H1 (cell line): ENCODE results near the gene DUS1L. TPM values are rescaled to one million over a fixed set of nuclear protein-coding genes. Genes with fewer than 3 reads are reported as not detected.

Source experiments
- CTCF ChIA-PET: fragments of 300-600 bp; sonication (Branson Sonifier 250); formaldehyde crosslinking; loops from one replicate; lab custom pipeline; 2021; ENCODE audit not compliant: partially characterized antibody; lab: Charles Lee
- POLR2A ChIA-PET: fragments of 300-600 bp; sonication (Branson Sonifier 250); formaldehyde crosslinking; loops from one replicate; lab custom pipeline; 2021; ENCODE audit warnings: inconsistent platforms; ENCODE audit not compliant: partially characterized antibody; lab: Charles Lee
- DNase-seq, 2 experiments: peaks; one replicate each; pipeline versions ENCODE4 v3.0.0 to v3.0.0-alpha.2; 2010 to 2022; ENCODE audit warnings: low spot score in 2 of 2, low read depth in 1 of 2, mixed read lengths in 1 of 2
- FAIRE-seq: peaks from 2 replicates; lab custom pipeline; 2011; peaks lifted over from hg19 to GRCh38; lab: Jason Lieb, UNC
- H2AFZ ChIP-seq: 2 replicates; pipeline ENCODE4 v1.8.1; 2012; ENCODE audit warnings: low read length, inconsistent platforms
- H2AK5ac ChIP-seq: 2 replicates; pipeline ENCODE4 v1.6.1; 2013; ENCODE audit warnings: low read depth, low read length
- H2BK120ac ChIP-seq: replicated peaks from 2 replicates; pipeline ENCODE3; 2013; ENCODE audit warnings: low read depth, low read length, inconsistent platforms
- H2BK12ac ChIP-seq: 2 replicates; pipeline ENCODE4 v1.6.1; 2013; ENCODE audit warnings: low read depth, low read length
- H2BK15ac ChIP-seq: 2 replicates; pipeline ENCODE4 v1.6.1; 2013; ENCODE audit warnings: low read length
- H2BK20ac ChIP-seq: 2 replicates; pipeline ENCODE4 v1.6.1; 2013; ENCODE audit warnings: low read length
- H2BK5ac ChIP-seq: 2 replicates; pipeline ENCODE4 v1.6.1; 2013; ENCODE audit warnings: low read depth, low read length
- H3K14ac ChIP-seq: 2 replicates; pipeline ENCODE4 v1.6.1; 2013; ENCODE audit warnings: inconsistent platforms; ENCODE audit not compliant: insufficient read length
- H3K18ac ChIP-seq: 2 replicates; pipeline ENCODE4 v1.6.1; 2013; ENCODE audit warnings: low read length; ENCODE audit errors: extremely low read depth
- H3K23ac ChIP-seq: 2 replicates; pipeline ENCODE4 v1.6.1; 2013; ENCODE audit warnings: inconsistent platforms; ENCODE audit not compliant: insufficient read length
- H3K23me2 ChIP-seq: 2 replicates; pipeline ENCODE4 v1.6.1; 2013; ENCODE audit warnings: low read depth, low read length
- H3K27ac ChIP-seq: 2 replicates; pipeline ENCODE4 v1.6.1; 2011; ENCODE audit warnings: low read depth, low read length, inconsistent platforms
- H3K27me3 ChIP-seq, 4 experiments: replicated peaks in 1 of 4; 1 replicate in 1 of 4; 2 replicates in 3 of 4; pipeline versions ENCODE4 v1.6.1 to v1.8.1; 2011 to 2013; ENCODE audit warnings: low read length in 3 of 4, mild to moderate bottlenecking in 3 of 4, inconsistent platforms in 2 of 4, mixed read lengths in 2 of 4, moderate library complexity in 1 of 4; ENCODE audit not compliant: control insufficient read depth in 3 of 4, insufficient read depth in 3 of 4; ENCODE audit errors: extremely low read depth in 1 of 4
- H3K36me3 ChIP-seq, 4 experiments: 2 replicates each; pipeline versions ENCODE4 v1.6.1 to v1.8.1; 2011 to 2013; ENCODE audit warnings: mild to moderate bottlenecking in 4 of 4, low read length in 3 of 4, moderate library complexity in 2 of 4, control low read depth in 1 of 4, inconsistent platforms in 1 of 4; ENCODE audit not compliant: insufficient read depth in 4 of 4, control insufficient read depth in 2 of 4
- H3K4ac ChIP-seq: replicated peaks from 2 replicates; pipeline ENCODE3; 2013; ENCODE audit warnings: low read length, low read depth, mixed read lengths, inconsistent platforms; ENCODE audit not compliant: insufficient read length
- H3K4me1 ChIP-seq, 4 experiments: replicated peaks in 1 of 4; 1 replicate in 1 of 4; 2 replicates in 3 of 4; pipeline versions ENCODE4 v1.6.1 to v1.8.1; 2011 to 2013; ENCODE audit warnings: low read length in 3 of 4, inconsistent platforms in 2 of 4, mixed read lengths in 1 of 4; ENCODE audit not compliant: insufficient read depth in 4 of 4, control insufficient read depth in 3 of 4
- H3K4me2 ChIP-seq, 2 experiments: 2 replicates each; pipeline versions ENCODE4 v1.6.1 to v1.8.1; 2011 to 2013; ENCODE audit warnings: low read depth in 2 of 2, low read length in 2 of 2, control low read depth in 1 of 2, inconsistent platforms in 1 of 2, mild to moderate bottlenecking in 1 of 2; ENCODE audit not compliant: insufficient read depth in 1 of 2
- H3K4me3 ChIP-seq, 4 experiments: fragments of 200-600, 300-600 bp in 1 of 4; sonication (generic), shearing (Covaris generic), sonication (Bioruptor Twin) in 1 of 4; 2 replicates each; pipeline versions ENCODE4 v1.5.1 to v1.8.1; 2011 to 2016; ENCODE audit warnings: low read length in 4 of 4, low read depth in 3 of 4, control low read depth in 2 of 4, inconsistent platforms in 2 of 4, mild to moderate bottlenecking in 2 of 4, mixed read lengths in 1 of 4, moderate library complexity in 1 of 4; ENCODE audit not compliant: insufficient read depth in 2 of 4; ENCODE audit errors: extremely low read depth in 1 of 4
- H3K56ac ChIP-seq: replicated peaks from 2 replicates; pipeline ENCODE3; 2013; ENCODE audit warnings: low read depth, mild to moderate bottlenecking, mixed read lengths, low read length, inconsistent platforms; ENCODE audit not compliant: insufficient read length
- H3K79me1 ChIP-seq: 2 replicates; pipeline ENCODE4 v1.6.1; 2013; ENCODE audit warnings: low read depth, low read length, control low read depth
- H3K79me2 ChIP-seq, 2 experiments: 2 replicates each; pipeline versions ENCODE4 v1.6.1 to v1.8.1; 2012 to 2013; ENCODE audit warnings: low read length in 2 of 2, mild to moderate bottlenecking in 2 of 2, inconsistent platforms in 1 of 2; ENCODE audit not compliant: insufficient read depth in 2 of 2, control insufficient read depth in 1 of 2
- H3K9ac ChIP-seq, 4 experiments: replicated peaks in 1 of 4; 1 replicate in 1 of 4; 2 replicates in 3 of 4; pipeline versions ENCODE4 v1.6.1 to v1.8.1; 2011 to 2013; ENCODE audit warnings: low read depth in 3 of 4, low read length in 3 of 4, control low read depth in 2 of 4, mild to moderate bottlenecking in 2 of 4, moderate library complexity in 2 of 4, inconsistent platforms in 1 of 4; ENCODE audit errors: extremely low read depth in 1 of 4
- H3K9me3 ChIP-seq, 2 experiments: 2 replicates each; pipeline versions ENCODE4 v1.6.1 to v1.8.1; 2012 to 2013; ENCODE audit warnings: mild to moderate bottlenecking in 2 of 2, moderate library complexity in 2 of 2, control low read depth in 1 of 2, inconsistent platforms in 1 of 2, low read depth in 1 of 2, low read length in 1 of 2, mixed read lengths in 1 of 2; ENCODE audit not compliant: insufficient read depth in 2 of 2
- H4K20me1 ChIP-seq, 2 experiments: replicated peaks in 1 of 2; 2 replicates each; pipeline versions ENCODE3 to v1.8.1; 2011 to 2013; ENCODE audit warnings: inconsistent platforms in 2 of 2, low read length in 2 of 2, mild to moderate bottlenecking in 1 of 2; ENCODE audit not compliant: insufficient read depth in 2 of 2, control insufficient read depth in 1 of 2
- H4K5ac ChIP-seq: 2 replicates; pipeline ENCODE4 v1.6.1; 2013; ENCODE audit warnings: low read length, low read depth, mixed read lengths, inconsistent platforms; ENCODE audit not compliant: insufficient read length
- H4K8ac ChIP-seq: 2 replicates; pipeline ENCODE4 v1.8.0; 2013; ENCODE audit warnings: mild to moderate bottlenecking, moderate library complexity, low read length, inconsistent platforms; ENCODE audit not compliant: insufficient read depth; ENCODE audit errors: extremely low read depth
- H4K91ac ChIP-seq: replicated peaks from 2 replicates; pipeline ENCODE3; 2013; ENCODE audit warnings: low read length, mixed read lengths, inconsistent platforms; ENCODE audit not compliant: insufficient read length
- NANOG ChIP-seq: IDR thresholded peaks from 2 replicates; pipeline ENCODE4 v1.6.1; 2011; ENCODE audit warnings: low read length, low read depth, mild to moderate bottlenecking, inconsistent platforms; ENCODE audit not compliant: insufficient read depth, poor library complexity, severe bottlenecking
- RBBP5 ChIP-seq: IDR thresholded peaks from 2 replicates; pipeline ENCODE4 v1.7.1; 2012; ENCODE audit warnings: low read depth, mild to moderate bottlenecking, inconsistent platforms, low read length, moderate library complexity, borderline replicate concordance
- RXRA ChIP-seq: IDR thresholded peaks from 2 replicates; pipeline ENCODE4 v1.6.1; 2011; ENCODE audit warnings: low read depth, mild to moderate bottlenecking, low read length, moderate library complexity; ENCODE audit not compliant: insufficient read depth
- WGBS, 2 experiments: shearing (Covaris generic) in 1 of 2; methylation state at CpG; one replicate each; pipeline versions ENCODE4 v1.1.6 to v1.1.7; 2013 to 2015; ENCODE audit warnings: low lambda C conversion rate in 2 of 2, mixed read lengths in 2 of 2, inconsistent platforms in 1 of 2, low coverage in 1 of 2, missing lambda C conversion rate in 1 of 2; ENCODE audit not compliant: insufficient replicate concordance in 2 of 2, insufficient coverage in 1 of 2, insufficient read length in 1 of 2; ENCODE audit errors: extremely low coverage in 1 of 2, missing lambda C conversion rate in 1 of 2; 5-methylcytosine and 5-hydroxymethylcytosine counted together
- polyA plus RNA-seq, 7 experiments: library from polyadenylated mRNA; depleted of rRNA in 3 of 7; stranded (reverse) in 5 of 7; unstranded in 2 of 7; fragments of >200 nt in 5 of 7; fragments of 200-250 nt in 2 of 7; gene quantifications; 1 replicate in 5 of 7; 2 replicates in 1 of 7; 4 replicates in 1 of 7; pipeline versions ENCODE4 v1.2.1 to v1.2.3, GENCODE V29; 2011 to 2013; ENCODE audit warnings: missing spikeins in 2 of 7, mixed read lengths in 2 of 7
- total RNA-seq: library from RNA; stranded (reverse); fragmentation: NEBNext Ultra II Directional; extraction: Animal tissue kit (Norgen Biotek cat#: 25700); gene quantifications from 2 replicates; pipeline ENCODE4 v1.2.1, GENCODE V29; 2021

The DUS1L gene
- total and polyA plus RNA-seq, 2 of the 8 experiments (the other 6 are each of a cell fraction or from before 2014, with no cell fraction given), result 34.5 to 69.1 TPM

DNA sequence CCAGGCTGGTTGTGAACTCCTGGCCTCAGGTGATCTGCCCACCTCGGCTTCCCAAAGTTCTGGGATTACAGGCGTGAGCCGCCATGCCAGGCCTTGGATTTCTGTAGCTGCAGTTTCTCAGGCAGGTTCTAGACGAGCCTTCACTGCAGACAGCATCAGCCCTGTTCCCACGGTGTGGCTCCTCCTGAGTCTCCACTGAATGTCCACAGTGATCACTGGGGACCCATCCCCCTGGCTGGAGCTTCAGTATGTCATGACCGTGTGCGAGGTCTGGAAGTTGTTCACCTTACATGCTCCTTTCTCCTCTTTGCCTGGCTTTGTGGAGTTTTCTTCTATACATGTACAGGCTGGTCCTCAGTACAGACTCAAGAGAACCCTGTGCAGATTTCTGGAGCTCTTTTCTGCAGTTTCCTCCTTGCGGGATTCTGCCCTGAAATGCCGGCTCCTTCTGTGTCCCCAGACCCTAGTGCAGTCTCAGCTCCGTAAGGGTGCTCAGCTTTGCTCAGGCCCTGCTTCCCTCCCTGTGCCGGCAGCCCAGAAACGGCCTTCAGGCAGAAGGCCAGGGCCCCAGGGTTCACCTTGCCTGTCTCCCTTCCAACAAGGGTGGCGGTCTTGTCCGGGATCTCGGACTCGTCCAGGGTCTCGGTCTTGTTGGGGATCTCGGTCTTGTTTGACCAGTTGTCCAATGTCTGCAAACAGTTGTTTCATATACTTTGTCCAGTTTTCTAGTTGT lies 46.7 kb upstream of the DUS1L start:
- TF ChIP-seq RBBP5 (no peak), RXRA (no peak), NANOG (no peak)

More for the DNA sequence above, 46.7 kb upstream of the DUS1L start:
- Histone ChIP-seq H2BK5ac (no peak overlapping the region), H4K5ac (no peak overlapping the region), H3K4me1 (no peaks in the 10 kb centered on the region), H3K9me3 (no peaks in the 10 kb centered on the region), H2AFZ (no peak overlapping the region), H2BK12ac (no peak overlapping the region), H3K9ac (no peak overlapping the region), H3K18ac (no peak overlapping the region), H3K36me3 (no peaks in the 10 kb centered on the region), H2BK120ac (no peak overlapping the region), H3K4me3 (no peak overlapping the region), H3K79me2 (no peaks in the 10 kb centered on the region), H2BK15ac (no peak overlapping the region), H2BK20ac (no peak overlapping the region), H3K27ac (no peak overlapping the region), H3K79me1 (no peaks in the 10 kb centered on the region), H2AK5ac (no peak overlapping the region), H3K14ac (no peak overlapping the region), H4K91ac (no peak overlapping the region), H3K56ac (no peak overlapping the region), H3K23ac (no peak overlapping the region), H3K23me2 (0 out of 2 replicates have a peak, but pooled peaks cover 2% of the 10 kb centered on the region), H3K4me2 (no peak overlapping the region), H3K4ac (no peak overlapping the region), H4K8ac (no peak overlapping the region), H4K20me1 (peaks cover 0 to 6% of the 10 kb centered on the region in 2 experiments), H3K27me3 (peaks cover 0 to 4% (median 0%) of the 10 kb centered on the region in 4 experiments; a peak in 2 of 7 replicates)
- ChIA-PET POLR2A (interaction anchor here (0.9 to 1.7 kb wide), 4 partner anchors 9 to 39 kb away, joined by 3 to 6 read pairs (median 3); no protein-coding TSS in a partner anchor), CTCF (interaction anchor here (0.9 to 10.5 kb wide), 5 partner anchors 8 to 82 kb away, joined by 3 to 61 read pairs (median 4); no protein-coding TSS in a partner anchor)
- FAIRE-seq (no peak), DNase-seq (no peak)
- WGBS, 2 experiments, result 92% methylated on average over 18 of the region's 18 CpGs; no CpG with 5 or more reads in 1 of the 2 experiments
